H1 (cell line): ENCODE measurements around the gene RGS17. TPM values are rescaled to one million over a fixed set of nuclear protein-coding genes. Genes with fewer than 3 reads are reported as not detected.

Experiments used
- SP1 ChIP-seq: IDR thresholded peaks from 2 replicates; pipeline ENCODE4 v1.6.1; 2011; ENCODE audit warnings: low read depth, low read length
- polyA plus RNA-seq, 7 experiments: library from polyadenylated mRNA; depleted of rRNA in 3 of 7; stranded (reverse) in 5 of 7; unstranded in 2 of 7; fragments of >200 nt in 5 of 7; fragments of 200-250 nt in 2 of 7; gene quantifications; 1 replicate in 5 of 7; 2 replicates in 1 of 7; 4 replicates in 1 of 7; pipeline versions ENCODE4 v1.2.1 to v1.2.3, GENCODE V29; 2011 to 2013; ENCODE audit warnings: missing spikeins in 2 of 7, mixed read lengths in 2 of 7
- total RNA-seq: library from RNA; stranded (reverse); fragmentation: NEBNext Ultra II Directional; extraction: Animal tissue kit (Norgen Biotek cat#: 25700); gene quantifications from 2 replicates; pipeline ENCODE4 v1.2.1, GENCODE V29; 2021
- TF ChIP-seq, protein P1 (sequence below): IDR thresholded peaks from 2 replicates; pipeline ENCODE4 v1.6.1; 2011; ENCODE audit warnings: low read depth, mild to moderate bottlenecking, low read length; ENCODE audit not compliant: insufficient read depth

The RGS17 gene
- total and polyA plus RNA-seq, 2 of the 8 experiments (the other 6 are each of a cell fraction or from before 2014, with no cell fraction given) = 2.0 to 12.2 TPM

DNA sequence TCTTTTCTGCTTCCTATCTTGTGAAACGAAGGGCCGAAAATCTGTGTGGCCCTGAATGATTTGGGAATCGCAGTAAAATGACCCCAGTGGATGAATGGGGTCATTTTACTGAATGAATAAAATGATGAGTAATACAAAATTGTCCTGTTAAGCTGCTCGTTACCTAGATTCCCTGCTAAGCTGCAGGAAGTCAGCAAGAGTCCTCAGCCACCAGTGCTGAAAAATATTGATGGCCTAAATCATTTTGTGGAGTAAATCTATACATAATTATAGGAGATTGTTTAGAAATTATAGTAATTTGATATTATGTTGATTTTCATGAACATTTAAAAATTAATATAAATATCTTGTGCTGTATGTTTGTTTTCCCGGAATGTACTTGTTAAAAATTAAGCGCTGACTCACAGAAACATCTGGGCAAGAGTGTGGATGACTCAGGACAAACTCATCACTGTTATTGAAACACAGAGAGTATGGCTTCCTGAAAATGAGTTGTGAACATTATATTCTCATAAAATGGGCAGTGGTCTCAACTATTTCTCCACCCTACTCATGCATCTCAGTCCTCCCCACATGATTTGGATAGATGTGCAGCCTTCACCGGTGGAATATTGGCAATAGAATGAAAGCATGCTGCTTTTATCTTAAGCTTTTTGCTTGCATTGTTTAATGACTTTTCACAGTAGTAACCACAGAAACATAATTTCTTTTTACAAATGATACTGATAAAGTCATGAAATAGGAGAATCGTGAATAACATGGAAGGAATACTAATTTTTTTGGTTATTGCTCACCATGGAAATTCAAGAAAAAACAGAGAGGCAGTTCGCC is 36.2 kb upstream of the RGS17 start (continued):
- TF ChIP-seq SP1 = no peak
- TF ChIP-seq, protein P1, sequence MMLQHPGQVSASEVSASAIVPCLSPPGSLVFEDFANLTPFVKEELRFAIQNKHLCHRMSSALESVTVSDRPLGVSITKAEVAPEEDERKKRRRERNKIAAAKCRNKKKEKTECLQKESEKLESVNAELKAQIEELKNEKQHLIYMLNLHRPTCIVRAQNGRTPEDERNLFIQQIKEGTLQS = no peak
